SK-N-SH (cell line): Measurements from ENCODE around the gene SLC39A7. TPM values are rescaled to one million over a fixed set of nuclear protein-coding genes. Genes with fewer than 3 reads are reported as not detected.
A peak's percentile ranks its signal among the peaks of the same experiment; 100 is the strongest.

Experiments
- CTCF ChIA-PET: fragments of 300-600, 350-600 bp; formaldehyde crosslinking; extraction: SDS; loops from one replicate; lab custom pipeline; 2021; lab: Yijun Ruan, JAX
- POLR2A ChIA-PET: fragments of 350-600 bp; sonication (Branson Sonifier 250); formaldehyde crosslinking; extraction: SDS; loops from one replicate; lab custom pipeline; 2020; ENCODE audit warnings: antibody characterized with exemption, inconsistent platforms; lab: Yijun Ruan, JAX
- DNase-seq: peaks from one replicate; pipeline ENCODE4 v3.0.0; 2012
- H2AFZ ChIP-seq: fragments of 200-600 bp; sonication (generic); 2 replicates; pipeline ENCODE4 v1.8.1; 2016; ENCODE audit warnings: antibody characterized with exemption, mild to moderate bottlenecking, low read depth
- H3F3A ChIP-seq: fragments of 200-600 bp; sonication (generic); replicated peaks from 2 replicates; pipeline ENCODE3; 2016; ENCODE audit warnings: antibody characterized with exemption, mild to moderate bottlenecking; ENCODE audit not compliant: insufficient read depth
- H3K27ac ChIP-seq, 2 experiments: fragments of 200-500 bp in 1 of 2; fragments of 200-600 bp in 1 of 2; sonication (Bioruptor generic) in 1 of 2; sonication (generic), shearing (Covaris generic) in 1 of 2; 2 replicates each; pipeline versions ENCODE4 v1.5.1 to v1.6.1; 2014 to 2016; ENCODE audit warnings: low read depth in 2 of 2, inconsistent platforms in 1 of 2, low read length in 1 of 2, mild to moderate bottlenecking in 1 of 2, mixed read lengths in 1 of 2
- H3K27me3 ChIP-seq: fragments of 200-600 bp; sonication (generic), shearing (Covaris generic); 2 replicates; pipeline ENCODE4 v1.6.1; 2016; ENCODE audit warnings: mixed run types; ENCODE audit not compliant: insufficient read depth
- H3K36me3 ChIP-seq, 2 experiments: fragments of 200-500 bp in 1 of 2; fragments of 200-600 bp in 1 of 2; sonication (Bioruptor generic) in 1 of 2; sonication (generic) in 1 of 2; replicated peaks in 1 of 2; 2 replicates each; pipeline versions ENCODE3 to v1.5.1; 2014 to 2016; ENCODE audit warnings: low read length in 1 of 2, mild to moderate bottlenecking in 1 of 2; ENCODE audit not compliant: insufficient read depth in 2 of 2, control insufficient read depth in 1 of 2
- H3K4me1 ChIP-seq, 2 experiments: fragments of 200-500 bp in 1 of 2; fragments of 200-600 bp in 1 of 2; sonication (Bioruptor generic) in 1 of 2; sonication (generic), shearing (Covaris generic) in 1 of 2; 2 replicates each; pipeline versions ENCODE4 v1.5.1 to v1.6.1; 2014 to 2016; ENCODE audit warnings: low read depth in 1 of 2, low read length in 1 of 2, mixed run types in 1 of 2; ENCODE audit not compliant: insufficient read depth in 2 of 2, control insufficient read depth in 1 of 2
- H3K4me2 ChIP-seq: fragments of 200-600 bp; sonication (generic), shearing (Covaris generic); 2 replicates; pipeline ENCODE4 v1.6.1; 2017; ENCODE audit warnings: mixed run types
- H3K4me3 ChIP-seq, 2 experiments: fragments of 200-500 bp in 1 of 2; fragments of 200-600 bp in 1 of 2; sonication (Bioruptor generic) in 1 of 2; sonication (generic), shearing (Covaris generic) in 1 of 2; 2 replicates each; pipeline versions ENCODE4 v1.5.1 to v1.8.1; 2014 to 2016; ENCODE audit warnings: low read depth in 2 of 2, inconsistent platforms in 1 of 2, low read length in 1 of 2, mild to moderate bottlenecking in 1 of 2, mixed read lengths in 1 of 2, moderate library complexity in 1 of 2
- H3K79me2 ChIP-seq: fragments of 200-600 bp; sonication (generic); 2 replicates; pipeline ENCODE4 v1.8.1; 2017; ENCODE audit warnings: mild to moderate bottlenecking; ENCODE audit not compliant: insufficient read depth
- H3K9ac ChIP-seq: fragments of 200-600 bp; sonication (generic); 2 replicates; pipeline ENCODE4 v1.6.1; 2017; ENCODE audit warnings: mixed run types
- H3K9me2 ChIP-seq: fragments of 200-600 bp; sonication (generic); 2 replicates; pipeline ENCODE4 v1.6.1; 2017; ENCODE audit warnings: mixed run types
- H3K9me3 ChIP-seq: fragments of 200-600 bp; sonication (generic); 2 replicates; pipeline ENCODE4 v1.6.1; 2017; ENCODE audit warnings: mixed run types, mild to moderate bottlenecking, moderate library complexity
- H4K20me1 ChIP-seq: fragments of 200-600 bp; sonication (generic); 2 replicates; pipeline ENCODE4 v1.6.1; 2017; ENCODE audit warnings: mild to moderate bottlenecking, mixed run types; ENCODE audit not compliant: insufficient read depth
- CHD2 ChIP-seq: fragments of 150-350 bp; IDR thresholded peaks from 2 replicates; pipeline ENCODE4 v1.6.1; 2018; ENCODE audit warnings: low read length; ENCODE audit not compliant: partially characterized antibody
- ELF1 ChIP-seq: IDR thresholded peaks from 2 replicates; pipeline ENCODE4 v1.4.0; 2012
- EP300 ChIP-seq, 2 experiments: IDR thresholded peaks; 2 replicates each; pipeline versions ENCODE4 v1.4.0 to v1.6.1; 2012; ENCODE audit warnings: borderline replicate concordance in 1 of 2, low read depth in 1 of 2, low read length in 1 of 2
- EZH2phosphoT487 ChIP-seq: fragments of 200-600 bp; sonication (generic); IDR thresholded peaks from 2 replicates; pipeline ENCODE4 v1.6.1; 2017; ENCODE audit warnings: low read depth, mixed run types, mild to moderate bottlenecking, antibody characterized with exemption, moderate library complexity, borderline replicate concordance
- FOXM1 ChIP-seq: IDR thresholded peaks from 2 replicates; pipeline ENCODE4 v1.4.0; 2012; ENCODE audit warnings: low read depth, mild to moderate bottlenecking
- MXI1 ChIP-seq: IDR thresholded peaks from 2 replicates; pipeline ENCODE4 v1.6.1; 2012; ENCODE audit warnings: mild to moderate bottlenecking, low read depth, low read length, improper control_type of control experiment
- NRF1 ChIP-seq: IDR thresholded peaks from 2 replicates; pipeline ENCODE4 v1.6.1; 2012; ENCODE audit warnings: low read depth, mild to moderate bottlenecking, low read length
- POLR2AphosphoS5 ChIP-seq: IDR thresholded peaks from 2 replicates; pipeline ENCODE4 v1.6.1; 2012; ENCODE audit warnings: low read depth, low read length
- RCOR1 ChIP-seq: fragments of 150-350 bp; IDR thresholded peaks from 2 replicates; pipeline ENCODE4 v1.6.1; 2017; ENCODE audit warnings: antibody characterized with exemption, low read length
- SMC3 ChIP-seq: IDR thresholded peaks from 2 replicates; pipeline ENCODE4 v1.6.1; 2012; ENCODE audit warnings: low read depth, low read length, improper control_type of control experiment
- TEAD4 ChIP-seq: IDR thresholded peaks from 2 replicates; pipeline ENCODE4 v1.4.0; 2012; ENCODE audit warnings: mild to moderate bottlenecking, borderline replicate concordance; ENCODE audit not compliant: insufficient read depth
- USF1 ChIP-seq: IDR thresholded peaks from 2 replicates; pipeline ENCODE4 v1.4.0; 2012; ENCODE audit warnings: low read depth, borderline replicate concordance
- WGBS: methylation state at CpG from one replicate; pipeline ENCODE4 v1.1.6; 2017; ENCODE audit warnings: low lambda C conversion rate; 5-methylcytosine and 5-hydroxymethylcytosine counted together
- polyA plus RNA-seq, 3 experiments: library from polyadenylated mRNA; depleted of rRNA; stranded (reverse); fragments of >200 nt; gene quantifications; 2 replicates each; pipeline ENCODE4 v1.2.3, GENCODE V29; 2012
- TF ChIP-seq, protein P1 (sequence below): IDR thresholded peaks from 2 replicates; pipeline ENCODE4; 2012
- TF ChIP-seq, protein P2 (sequence below): IDR thresholded peaks from 2 replicates; pipeline ENCODE4 v1.4.0; 2012; ENCODE audit warnings: low read depth
- TF ChIP-seq, protein P3 (sequence below): IDR thresholded peaks from 2 replicates; pipeline ENCODE4 v1.6.1; 2012; ENCODE audit warnings: mild to moderate bottlenecking, low read depth, low read length, moderate library complexity
- TF ChIP-seq, protein P4 (sequence below): fragments of 200-600 bp; sonication (generic); IDR thresholded peaks from 2 replicates; pipeline ENCODE4 v1.6.1; 2017; ENCODE audit warnings: antibody characterized with exemption, mild to moderate bottlenecking, moderate library complexity
- TF ChIP-seq, protein P5 (sequence below): fragments of 150-350 bp; IDR thresholded peaks from 2 replicates; pipeline ENCODE4 v1.6.1; 2016; ENCODE audit warnings: mild to moderate bottlenecking, low read depth, low read length

SLC39A7 gene
- polyA plus RNA-seq, 1 of the 3 experiments (the other 2 are of a cell fraction) = 129 TPM

DNA sequence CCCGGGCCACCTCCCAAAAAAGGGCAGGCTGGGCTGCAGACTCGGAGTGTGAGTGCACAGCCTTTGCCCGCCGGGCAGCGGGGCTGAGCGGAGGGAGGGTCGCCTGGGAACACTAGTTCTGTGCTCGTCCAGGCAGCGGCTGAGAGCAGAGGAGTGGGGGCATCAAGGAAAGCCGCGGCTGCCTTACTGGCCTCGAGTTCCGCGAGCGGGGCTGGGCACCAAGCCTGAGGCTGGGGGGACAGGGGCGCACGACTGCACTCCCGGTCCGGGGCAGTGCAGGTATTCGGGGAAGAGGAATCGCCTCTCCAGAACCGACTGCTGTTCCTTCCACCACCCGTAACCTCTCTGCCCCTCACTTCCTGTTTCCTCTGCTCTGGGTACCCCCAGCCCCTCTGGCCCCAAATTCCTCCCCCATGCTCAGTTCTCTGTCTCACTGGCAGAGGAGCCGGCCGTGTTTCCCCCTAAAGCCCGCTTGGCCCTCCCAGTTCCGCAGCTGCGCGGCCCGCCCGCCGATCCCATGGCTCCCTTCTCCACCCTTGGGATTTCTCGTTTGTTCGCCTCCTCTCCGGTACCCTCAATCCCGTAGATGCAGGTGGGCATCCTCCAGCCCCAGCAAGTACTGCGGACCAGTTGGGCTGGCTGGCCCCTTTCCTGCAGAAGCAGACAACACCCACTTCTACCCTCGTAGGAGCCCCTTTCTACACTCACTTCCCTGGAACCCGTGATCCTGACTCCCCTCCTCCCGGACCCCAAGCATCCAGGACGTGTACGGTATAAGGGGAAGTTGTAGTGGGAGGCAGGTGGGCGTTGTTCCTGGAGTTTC, 12.7 kb downstream of the SLC39A7 start:
- H3K9ac ChIP-seq = peak overlapping the region; percentile 31; the same call in 1 of the 2 replicates
- ChIA-PET POLR2A (interaction anchor here (0.6 to 1.4 kb wide), 2 partner anchors 15 to 36 kb away, joined by 3 to 4 read pairs; no protein-coding TSS in a partner anchor), CTCF (interaction anchor here (1.1 to 2.7 kb wide), 2 partner anchors 35 to 52 kb away, joined by 5 to 9 read pairs; no protein-coding TSS in a partner anchor)
- TF ChIP-seq FOXM1 (no peak), MXI1 (no peak), NRF1 (no peak), USF1 (no peak), ELF1 (peak; percentile 18; the same call in 1 of the 2 replicates), POLR2AphosphoS5 (peak; percentile 40; the same call in 1 of the 2 replicates), EZH2phosphoT487 (no peak), SMC3 (no peak), TEAD4 (no peak), RCOR1 (no peak), EP300 (IDR thresholded peaks at IDR 0.05; ENCODE audit: borderline replicate concordance in 1 of 2, low read depth in 1 of 2, low read length in 1 of 2) (0 out of 4 replicates have a peak, but pooled peaks of 1 of the 2 experiments have one; percentile 14), CHD2 (no peak)
- TF ChIP-seq, protein P1, sequence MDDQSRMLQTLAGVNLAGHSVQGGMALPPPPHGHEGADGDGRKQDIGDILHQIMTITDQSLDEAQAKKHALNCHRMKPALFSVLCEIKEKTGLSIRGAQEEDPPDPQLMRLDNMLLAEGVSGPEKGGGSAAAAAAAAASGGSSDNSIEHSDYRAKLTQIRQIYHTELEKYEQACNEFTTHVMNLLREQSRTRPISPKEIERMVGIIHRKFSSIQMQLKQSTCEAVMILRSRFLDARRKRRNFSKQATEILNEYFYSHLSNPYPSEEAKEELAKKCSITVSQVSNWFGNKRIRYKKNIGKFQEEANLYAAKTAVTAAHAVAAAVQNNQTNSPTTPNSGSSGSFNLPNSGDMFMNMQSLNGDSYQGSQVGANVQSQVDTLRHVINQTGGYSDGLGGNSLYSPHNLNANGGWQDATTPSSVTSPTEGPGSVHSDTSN = peak; percentile 27; the same call in 1 of the 2 replicates
- TF ChIP-seq, protein P2, sequence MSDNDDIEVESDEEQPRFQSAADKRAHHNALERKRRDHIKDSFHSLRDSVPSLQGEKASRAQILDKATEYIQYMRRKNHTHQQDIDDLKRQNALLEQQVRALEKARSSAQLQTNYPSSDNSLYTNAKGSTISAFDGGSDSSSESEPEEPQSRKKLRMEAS = no peak
- TF ChIP-seq, protein P3, sequence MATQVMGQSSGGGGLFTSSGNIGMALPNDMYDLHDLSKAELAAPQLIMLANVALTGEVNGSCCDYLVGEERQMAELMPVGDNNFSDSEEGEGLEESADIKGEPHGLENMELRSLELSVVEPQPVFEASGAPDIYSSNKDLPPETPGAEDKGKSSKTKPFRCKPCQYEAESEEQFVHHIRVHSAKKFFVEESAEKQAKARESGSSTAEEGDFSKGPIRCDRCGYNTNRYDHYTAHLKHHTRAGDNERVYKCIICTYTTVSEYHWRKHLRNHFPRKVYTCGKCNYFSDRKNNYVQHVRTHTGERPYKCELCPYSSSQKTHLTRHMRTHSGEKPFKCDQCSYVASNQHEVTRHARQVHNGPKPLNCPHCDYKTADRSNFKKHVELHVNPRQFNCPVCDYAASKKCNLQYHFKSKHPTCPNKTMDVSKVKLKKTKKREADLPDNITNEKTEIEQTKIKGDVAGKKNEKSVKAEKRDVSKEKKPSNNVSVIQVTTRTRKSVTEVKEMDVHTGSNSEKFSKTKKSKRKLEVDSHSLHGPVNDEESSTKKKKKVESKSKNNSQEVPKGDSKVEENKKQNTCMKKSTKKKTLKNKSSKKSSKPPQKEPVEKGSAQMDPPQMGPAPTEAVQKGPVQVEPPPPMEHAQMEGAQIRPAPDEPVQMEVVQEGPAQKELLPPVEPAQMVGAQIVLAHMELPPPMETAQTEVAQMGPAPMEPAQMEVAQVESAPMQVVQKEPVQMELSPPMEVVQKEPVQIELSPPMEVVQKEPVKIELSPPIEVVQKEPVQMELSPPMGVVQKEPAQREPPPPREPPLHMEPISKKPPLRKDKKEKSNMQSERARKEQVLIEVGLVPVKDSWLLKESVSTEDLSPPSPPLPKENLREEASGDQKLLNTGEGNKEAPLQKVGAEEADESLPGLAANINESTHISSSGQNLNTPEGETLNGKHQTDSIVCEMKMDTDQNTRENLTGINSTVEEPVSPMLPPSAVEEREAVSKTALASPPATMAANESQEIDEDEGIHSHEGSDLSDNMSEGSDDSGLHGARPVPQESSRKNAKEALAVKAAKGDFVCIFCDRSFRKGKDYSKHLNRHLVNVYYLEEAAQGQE = no peak
- TF ChIP-seq, protein P4, sequence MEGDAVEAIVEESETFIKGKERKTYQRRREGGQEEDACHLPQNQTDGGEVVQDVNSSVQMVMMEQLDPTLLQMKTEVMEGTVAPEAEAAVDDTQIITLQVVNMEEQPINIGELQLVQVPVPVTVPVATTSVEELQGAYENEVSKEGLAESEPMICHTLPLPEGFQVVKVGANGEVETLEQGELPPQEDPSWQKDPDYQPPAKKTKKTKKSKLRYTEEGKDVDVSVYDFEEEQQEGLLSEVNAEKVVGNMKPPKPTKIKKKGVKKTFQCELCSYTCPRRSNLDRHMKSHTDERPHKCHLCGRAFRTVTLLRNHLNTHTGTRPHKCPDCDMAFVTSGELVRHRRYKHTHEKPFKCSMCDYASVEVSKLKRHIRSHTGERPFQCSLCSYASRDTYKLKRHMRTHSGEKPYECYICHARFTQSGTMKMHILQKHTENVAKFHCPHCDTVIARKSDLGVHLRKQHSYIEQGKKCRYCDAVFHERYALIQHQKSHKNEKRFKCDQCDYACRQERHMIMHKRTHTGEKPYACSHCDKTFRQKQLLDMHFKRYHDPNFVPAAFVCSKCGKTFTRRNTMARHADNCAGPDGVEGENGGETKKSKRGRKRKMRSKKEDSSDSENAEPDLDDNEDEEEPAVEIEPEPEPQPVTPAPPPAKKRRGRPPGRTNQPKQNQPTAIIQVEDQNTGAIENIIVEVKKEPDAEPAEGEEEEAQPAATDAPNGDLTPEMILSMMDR = no peak
- TF ChIP-seq, protein P5, sequence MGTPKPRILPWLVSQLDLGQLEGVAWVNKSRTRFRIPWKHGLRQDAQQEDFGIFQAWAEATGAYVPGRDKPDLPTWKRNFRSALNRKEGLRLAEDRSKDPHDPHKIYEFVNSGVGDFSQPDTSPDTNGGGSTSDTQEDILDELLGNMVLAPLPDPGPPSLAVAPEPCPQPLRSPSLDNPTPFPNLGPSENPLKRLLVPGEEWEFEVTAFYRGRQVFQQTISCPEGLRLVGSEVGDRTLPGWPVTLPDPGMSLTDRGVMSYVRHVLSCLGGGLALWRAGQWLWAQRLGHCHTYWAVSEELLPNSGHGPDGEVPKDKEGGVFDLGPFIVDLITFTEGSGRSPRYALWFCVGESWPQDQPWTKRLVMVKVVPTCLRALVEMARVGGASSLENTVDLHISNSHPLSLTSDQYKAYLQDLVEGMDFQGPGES = no peak
- H3K9me2 ChIP-seq = no peaks in the 10 kb centered on the region
- H3K4me1 ChIP-seq = peaks cover 4 to 25% of the 10 kb centered on the region in 2 experiments; a peak in 3 of 4 replicates
- peak overlapping the region; percentile 57 to 66 for H3K4me3 ChIP-seq
- DNase-seq = peak; percentile 79
- peaks cover 5% of the 10 kb centered on the region; the same call in 1 of the 2 replicates for H3K79me2 ChIP-seq
- H3K9me3 ChIP-seq = no peaks in the 10 kb centered on the region
- H3K36me3 ChIP-seq = peaks cover 10 to 19% of the 10 kb centered on the region in 2 experiments
- no peaks in the 10 kb centered on the region; the same call in 1 of the 2 replicates for H3K27me3 ChIP-seq
- WGBS = 7% methylated on average over 35 of the region's 43 CpGs
- peak overlapping the region; percentile 94 for H3K4me2 ChIP-seq
- no peaks in the 10 kb centered on the region for H4K20me1 ChIP-seq
- peak overlapping the region; percentile 66; the same call in 1 of the 2 replicates for H2AFZ ChIP-seq
- H3F3A ChIP-seq = peaks cover 3% of the 10 kb centered on the region
- peak overlapping the region in 1 of 2 experiments; percentile 43; a peak in 1 of 4 replicates for H3K27ac ChIP-seq
